ENCODE measurements around the gene CAPS. TPM values are rescaled to one million over a fixed set of nuclear protein-coding genes. Genes with fewer than 3 reads are reported as not detected.

Gene CAPS
- total and polyA plus RNA-seq, 7 donors: 3.6 to 18.6 (median 8.4) TPM

GRCh38 chr19:5931251-5931650 is 17.2 kb downstream of the CAPS start:
- H3K27ac ChIP-seq: peak overlapping the region in 3 of 4 donors; percentile 69 to 85 (median 80)
- no peaks in the 10 kb centered on the region for H3K9me3 ChIP-seq
- peaks cover 0 to 91% (median 70%) of the 10 kb centered on the region in 4 donors for H3K4me1 ChIP-seq
- no peak for DNase-seq
- intact Hi-C loops (cut with DNase I): no loop called here
- H3K27me3 ChIP-seq: no peaks in the 10 kb centered on the region
- TF ChIP-seq POLR2A (IDR thresholded peaks at IDR 0.05) (no peak), EP300 (IDR thresholded peaks at IDR 0.05) (no peak), POLR2AphosphoS5 (IDR thresholded peaks at IDR 0.05) (no peak), CTCF (IDR thresholded peaks at IDR 0.05) (no peak)
- 94 to 96% methylated on average over 11 of the region's 11 CpGs for WGBS, 2 donors
- H3K4me3 ChIP-seq: no peak overlapping the region
- H3K36me3 ChIP-seq: peaks cover 15 to 66% (median 19%) of the 10 kb centered on the region in 4 donors

GRCh38 chr19:5932146-5932545 is 18.1 kb downstream of the CAPS start:
- no peak overlapping the region for H3K4me3 ChIP-seq
- H3K4me1 ChIP-seq: peaks cover 0 to 91% (median 63%) of the 10 kb centered on the region in 4 donors
- peaks cover 15 to 64% (median 19%) of the 10 kb centered on the region in 4 donors for H3K36me3 ChIP-seq
- no peaks in the 10 kb centered on the region for H3K9me3 ChIP-seq
- no peak for DNase-seq
- intact Hi-C loops (cut with DNase I): no loop called here
- 95 to 97% methylated on average over 18 of the region's 18 CpGs for WGBS, 2 donors
- no peaks in the 10 kb centered on the region for H3K27me3 ChIP-seq
- TF ChIP-seq CTCF (IDR thresholded peaks at IDR 0.05): no peak
- peak in 1 of 4 donors; percentile 24 for TF ChIP-seq POLR2AphosphoS5 (IDR thresholded peaks at IDR 0.05)
- H3K27ac ChIP-seq: peak overlapping the region in 3 of 4 donors; percentile 69 to 85 (median 80)

- no peak overlapping the region for H3K4me3 ChIP-seq
- TF ChIP-seq CTCF (IDR thresholded peaks at IDR 0.05): no peak
- no peak for TF ChIP-seq POLR2AphosphoS5 (IDR thresholded peaks at IDR 0.05)
- TF ChIP-seq POLR2A (IDR thresholded peaks at IDR 0.05): no peak
- no peak for TF ChIP-seq EP300 (IDR thresholded peaks at IDR 0.05)
- WGBS, 2 donors: 95 to 96% methylated on average over 21 of the region's 21 CpGs
- no peaks in the 10 kb centered on the region for H3K27me3 ChIP-seq
- H3K27ac ChIP-seq: peak overlapping the region in 3 of 4 donors; percentile 69 to 85 (median 80)
- H3K36me3 ChIP-seq: peaks cover 15 to 58% (median 16%) of the 10 kb centered on the region in 4 donors
- H3K4me1 ChIP-seq: peaks cover 0 to 91% (median 63%) of the 10 kb centered on the region in 4 donors
- intact Hi-C loops (cut with DNase I): no loop called here
- H3K9me3 ChIP-seq: no peaks in the 10 kb centered on the region
- DNase-seq: no peak
Observed at GRCh38 chr19:5932609-5933262, 18.7 kb downstream of the CAPS start.

GRCh38 chr19:5933391-5934068 is 19.5 kb downstream of the CAPS start:
- Histone ChIP-seq H3K9me3 (no peaks in the 10 kb centered on the region), H3K27ac (peak overlapping the region; percentile 69 to 85 (median 77)), H3K4me3 (no peak overlapping the region), H3K36me3 (peaks cover 12 to 52% (median 14%) of the 10 kb centered on the region in 4 donors), H3K27me3 (no peaks in the 10 kb centered on the region), H3K4me1 (peaks cover 0 to 90% (median 64%) of the 10 kb centered on the region in 4 donors)
- intact Hi-C loops (cut with DNase I): no loop called here
- DNase-seq: no peak
- TF ChIP-seq CTCF (IDR thresholded peaks at IDR 0.05) (no peak), POLR2AphosphoS5 (IDR thresholded peaks at IDR 0.05) (peak in 2 of 4 donors; percentile 34 to 42)
- WGBS, 2 donors: 93 to 96% methylated on average over 20 of the region's 20 CpGs
